HG02884 (cell line): Measurements from ENCODE around the gene DEPDC1B.
"Not testable (repeated sequence)": the region's sequence is repeated elsewhere in the genome, so short reads cannot be mapped to it uniquely, and the experiment has no call there.

Experiments used
- ATAC-seq: cut with Tn5 transposase; IDR thresholded peaks from one replicate; pipeline ENCODE4 v1.9.1; 2021; ENCODE audit warnings: mild to moderate bottlenecking, moderate library complexity; ENCODE audit not compliant: unreplicated experiment

Gene DEPDC1B

DNA sequence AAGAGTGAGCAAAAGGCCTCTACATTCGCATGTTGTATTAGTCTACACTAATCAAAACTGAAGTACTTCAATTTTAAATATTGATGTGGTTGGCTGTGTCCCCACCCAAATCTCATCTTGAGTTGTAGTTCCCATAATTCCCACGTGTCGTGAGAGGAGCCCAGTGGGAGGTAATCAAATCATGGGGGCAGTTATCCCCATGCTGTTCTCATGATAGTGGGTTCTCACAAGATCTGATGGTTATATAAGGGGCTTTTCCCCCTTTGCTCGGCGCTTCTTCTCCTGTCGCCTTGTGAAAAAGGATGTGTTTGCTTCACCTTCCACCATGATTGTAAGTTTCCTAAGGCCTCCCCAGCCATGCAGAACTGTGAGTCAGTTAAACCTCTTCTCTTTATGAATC lies 112.7 kb downstream of the DEPDC1B start:
- ATAC-seq, result not testable (repeated sequence)

DNA sequence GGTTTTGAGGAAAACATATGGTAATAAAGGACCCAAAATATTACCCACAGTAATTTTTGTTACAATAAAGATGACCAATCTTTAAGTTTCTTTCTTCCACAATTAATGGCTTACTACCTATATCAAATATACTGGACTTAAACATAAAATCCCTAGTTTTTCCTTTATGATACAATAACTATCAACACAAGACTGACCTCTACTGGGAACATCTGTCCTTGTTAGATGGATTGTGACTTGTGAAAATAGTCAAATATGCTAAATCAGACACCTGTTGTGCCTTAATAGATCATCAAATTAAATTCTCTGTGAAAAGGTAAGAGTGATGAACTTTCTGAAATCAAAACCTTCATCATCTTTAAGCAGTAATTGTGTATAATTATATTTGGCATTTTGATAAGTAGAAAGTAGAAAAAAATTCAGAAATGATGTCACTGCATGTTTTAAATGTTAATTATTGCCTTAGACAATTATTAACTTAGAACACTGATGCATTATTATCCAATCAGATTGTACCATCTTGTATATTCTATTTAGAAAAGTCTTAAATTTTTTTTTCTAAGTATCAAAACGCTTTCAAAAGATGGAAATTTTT lies 113.6 kb downstream of the DEPDC1B start:
- ATAC-seq, result no peak

DNA sequence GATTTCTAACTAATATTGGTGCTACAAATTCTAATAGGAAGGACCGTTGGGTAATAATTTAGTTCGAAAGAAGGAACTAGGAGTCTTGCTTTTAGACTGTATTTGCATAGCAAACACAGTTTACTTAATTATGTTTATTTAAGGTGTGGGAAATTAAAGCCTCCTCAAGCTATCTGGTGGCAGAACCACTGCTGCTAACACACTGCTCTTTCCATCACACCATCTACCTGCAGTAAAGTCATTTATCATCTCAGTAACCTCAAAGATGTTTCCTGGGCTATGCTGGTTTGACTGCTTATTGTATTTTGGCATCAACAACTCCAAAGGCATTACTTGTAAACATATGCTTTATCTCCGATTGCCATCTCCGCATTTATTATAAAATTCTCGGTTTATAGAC lies 114.3 kb downstream of the DEPDC1B start:
- ATAC-seq, result no peak

DNA sequence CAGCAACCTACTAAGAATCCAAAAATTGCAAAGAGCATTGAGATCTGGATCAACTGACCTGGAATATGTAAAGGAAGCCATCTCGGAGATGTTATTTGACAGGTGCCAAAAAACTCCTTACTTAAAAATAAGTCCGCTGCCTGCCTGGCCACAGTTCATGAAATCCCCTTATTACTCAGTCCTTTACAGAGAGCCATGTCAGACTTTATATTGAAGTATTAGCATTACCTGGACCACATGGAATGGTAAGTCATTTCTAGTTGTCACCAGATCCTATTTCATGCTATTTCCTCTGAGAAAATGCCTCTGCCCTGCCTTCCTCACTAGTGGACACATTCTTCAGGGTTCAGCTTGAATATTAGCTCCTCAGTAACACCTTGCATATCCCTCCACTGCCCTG lies 115.7 kb downstream of the DEPDC1B start:
- no peak for ATAC-seq

DNA sequence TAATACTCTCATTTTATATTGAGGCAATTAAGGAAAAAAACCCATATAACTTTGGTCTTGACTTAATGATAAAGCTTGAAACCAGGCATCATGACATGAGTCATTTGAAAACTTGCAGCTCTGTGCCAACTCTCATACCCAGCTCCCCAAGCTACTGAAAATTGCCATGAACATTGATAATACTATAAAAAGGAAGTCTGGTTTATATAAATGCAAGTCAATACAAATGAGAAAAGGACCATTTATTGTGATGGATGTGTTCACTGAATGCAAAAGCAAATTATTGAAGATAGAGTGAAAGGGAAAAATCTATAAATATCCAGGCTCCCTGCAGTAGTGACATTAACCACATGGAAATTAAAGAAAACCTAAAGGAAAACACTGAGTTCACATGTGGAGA lies 116.3 kb downstream of the DEPDC1B start:
- no peak for ATAC-seq

DNA sequence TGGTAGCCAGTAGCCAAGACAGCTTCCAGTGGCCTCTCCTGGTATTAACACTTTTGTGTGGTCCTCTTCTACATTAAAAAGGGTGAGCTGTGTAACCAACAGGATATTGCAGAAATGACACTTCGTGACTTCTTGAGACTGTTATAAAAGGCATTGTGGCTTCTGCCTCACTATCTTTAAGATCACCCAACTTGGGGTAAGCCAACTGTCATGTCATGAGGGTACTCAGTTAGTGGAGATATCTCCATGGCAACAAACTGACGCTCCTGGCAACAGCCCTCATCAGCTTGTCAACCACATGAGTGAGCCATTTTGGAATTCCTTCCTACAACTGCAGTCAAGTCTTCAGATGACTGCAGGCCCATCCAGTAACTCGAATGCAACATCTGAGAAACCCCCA lies 121.7 kb downstream of the DEPDC1B start:
- no peak for ATAC-seq

DNA sequence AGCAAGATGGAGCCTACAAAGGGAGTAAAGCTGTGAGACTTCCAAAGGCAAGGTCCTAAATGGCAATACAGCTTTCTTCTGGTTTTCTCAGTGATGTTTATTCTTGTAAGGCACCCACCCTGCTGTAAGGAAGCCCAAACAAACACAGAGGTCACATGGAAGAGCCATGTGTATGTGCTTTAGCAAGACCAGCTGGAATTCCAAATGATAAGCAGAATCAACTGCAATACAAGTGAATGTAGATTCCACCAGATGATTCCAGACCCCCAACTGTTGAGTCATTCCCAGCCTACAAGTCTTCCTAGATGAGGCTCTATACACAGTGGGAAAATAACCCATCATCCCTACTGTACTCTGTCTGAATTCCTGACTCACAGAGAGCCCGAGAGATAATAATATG lies 122.8 kb downstream of the DEPDC1B start:
- no peak for ATAC-seq

DNA sequence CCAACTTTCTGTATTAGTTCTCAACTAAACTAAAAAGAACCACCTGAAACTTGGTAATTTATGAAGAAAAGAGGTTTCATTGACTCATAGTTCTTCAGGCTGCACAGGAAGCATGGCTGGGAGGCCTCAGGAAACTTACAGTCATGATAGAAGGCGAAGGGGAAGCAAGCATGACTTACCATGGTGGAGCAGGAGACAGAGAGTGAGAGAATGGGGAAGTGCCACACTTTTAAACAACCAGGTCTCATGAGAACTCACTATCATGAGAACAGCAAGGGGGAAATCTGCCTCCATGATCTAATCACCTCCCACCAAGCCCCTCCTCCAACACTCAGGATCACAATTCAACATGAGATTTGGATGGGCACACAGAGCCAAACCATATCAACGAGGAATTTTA lies 123.5 kb downstream of the DEPDC1B start:
- ATAC-seq, result no peak

DNA sequence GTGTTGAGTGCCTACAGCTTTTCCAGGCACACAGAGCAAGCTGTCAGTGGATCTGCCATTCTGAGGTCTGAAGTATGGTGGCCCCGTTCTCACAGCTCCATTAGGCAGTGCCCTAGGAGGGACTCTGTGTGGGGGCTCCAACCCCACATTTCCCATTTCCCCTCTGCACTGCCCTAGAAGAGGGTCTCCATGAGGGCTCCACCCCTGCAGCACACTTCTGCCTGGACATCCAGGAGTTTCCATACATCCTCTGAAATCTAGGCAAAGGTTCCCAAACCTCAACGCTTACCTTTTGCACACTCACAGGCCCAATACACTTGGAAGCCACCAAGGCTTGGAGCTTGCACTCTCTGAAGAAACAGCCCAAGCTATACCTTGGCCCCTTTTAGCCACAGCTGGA lies 131.3 kb downstream of the DEPDC1B start:
- no peak for ATAC-seq

DNA sequence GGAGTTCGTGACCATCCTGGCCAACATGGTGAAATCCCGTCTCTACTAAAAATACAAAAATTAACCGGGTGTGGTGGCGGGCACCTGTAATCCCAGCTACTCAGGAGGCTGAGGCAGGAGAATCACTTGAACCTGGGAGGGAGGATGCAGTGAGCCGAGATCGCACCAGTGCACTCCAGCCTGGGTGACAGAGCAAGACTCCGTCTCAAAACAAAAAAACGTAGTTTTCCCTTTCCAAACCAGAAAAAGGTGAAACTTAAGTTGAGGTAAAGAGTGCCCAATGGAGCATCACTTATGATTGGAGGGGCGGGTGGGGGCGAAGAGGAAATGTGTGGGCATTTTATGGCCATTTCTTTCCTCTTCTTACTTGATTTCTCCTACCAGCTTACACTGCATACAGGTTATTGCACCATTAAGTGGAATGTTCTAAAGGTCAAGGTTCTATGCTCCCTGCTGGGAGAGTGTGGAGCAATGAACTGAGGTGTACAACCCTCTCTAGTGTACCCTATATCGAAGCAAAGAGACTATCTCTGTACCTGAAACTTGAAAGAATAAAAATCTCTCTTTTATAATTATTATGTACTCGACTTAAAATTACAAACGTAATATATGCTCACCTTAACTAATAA lies 136.2 kb downstream of the DEPDC1B start:
- ATAC-seq, result no peak

DNA sequence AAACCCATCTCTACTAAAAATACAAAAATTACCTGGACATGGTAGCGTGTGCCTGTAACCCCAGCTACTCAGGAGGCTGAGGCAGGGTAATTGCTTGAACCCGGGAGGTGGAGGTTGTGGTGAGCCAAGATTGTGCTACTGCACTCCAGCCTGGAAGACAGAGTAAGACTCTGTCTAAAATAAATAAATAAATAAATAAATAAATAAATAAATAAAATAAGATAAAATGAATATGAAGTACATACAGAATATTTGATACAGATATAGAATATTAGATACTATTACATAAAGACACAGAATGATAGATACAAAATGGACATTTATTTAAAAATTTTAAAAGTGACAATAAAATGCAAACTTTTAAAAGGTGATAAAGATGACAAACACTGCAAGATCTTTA lies 146.7 kb downstream of the DEPDC1B start:
- ATAC-seq, result not testable (repeated sequence)

DNA sequence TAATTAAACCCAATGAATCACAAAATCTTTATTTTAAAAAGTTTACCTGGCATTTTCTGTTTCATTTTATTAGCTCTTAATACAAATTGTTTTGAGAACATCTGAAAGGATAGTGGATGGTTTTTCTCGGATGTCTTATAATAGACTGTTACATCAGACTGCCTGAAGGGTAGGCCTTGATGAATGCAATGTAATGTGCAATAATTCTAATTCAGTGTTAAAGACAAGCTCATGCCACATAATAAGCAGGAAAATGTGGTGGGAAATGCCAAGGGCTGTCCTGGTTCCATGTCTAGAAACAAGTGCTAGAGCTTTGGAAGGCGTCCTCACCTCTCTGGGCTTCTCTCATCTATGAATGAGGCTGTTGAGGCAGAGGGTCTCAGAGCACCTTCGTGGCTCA lies 148.1 kb downstream of the DEPDC1B start:
- ATAC-seq, result no peak

DNA sequence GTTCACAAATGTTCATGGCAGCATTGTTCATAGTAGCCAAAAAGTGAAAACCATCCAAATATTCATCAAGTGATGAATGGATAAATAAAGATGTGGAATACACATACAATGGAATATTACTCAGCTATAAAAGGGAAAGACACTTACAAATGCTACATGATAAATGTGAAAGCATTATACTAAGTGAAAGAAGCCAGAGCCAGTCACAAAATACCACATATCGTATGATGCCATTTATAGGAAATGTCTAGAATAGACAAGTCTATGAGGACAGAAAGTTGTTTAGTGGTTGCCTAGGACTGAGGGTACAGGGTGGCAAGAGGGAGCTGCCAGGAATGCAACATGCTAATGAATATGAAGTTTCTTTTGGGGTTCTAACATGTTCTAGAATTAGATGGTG lies 148.7 kb downstream of the DEPDC1B start:
- ATAC-seq, result no peak

DNA sequence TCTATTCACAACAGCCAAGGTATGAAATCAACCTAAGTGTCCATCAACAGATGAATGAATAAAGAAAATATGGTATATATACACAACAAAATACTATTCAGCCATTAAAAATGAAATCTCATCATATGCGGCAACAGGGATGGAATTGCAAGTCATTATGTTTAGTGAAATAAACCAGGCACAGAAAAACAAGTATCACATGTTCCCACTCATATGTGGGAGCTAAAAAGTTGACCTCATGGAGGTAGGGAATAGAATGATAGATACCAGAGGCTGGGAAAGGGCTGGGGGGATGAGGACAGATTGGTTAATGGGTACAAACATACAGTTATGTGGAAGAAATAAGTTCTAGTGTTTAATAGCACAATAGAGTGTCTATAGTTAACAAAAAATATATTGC lies 149.7 kb downstream of the DEPDC1B start:
- ATAC-seq, result no peak

DNA sequence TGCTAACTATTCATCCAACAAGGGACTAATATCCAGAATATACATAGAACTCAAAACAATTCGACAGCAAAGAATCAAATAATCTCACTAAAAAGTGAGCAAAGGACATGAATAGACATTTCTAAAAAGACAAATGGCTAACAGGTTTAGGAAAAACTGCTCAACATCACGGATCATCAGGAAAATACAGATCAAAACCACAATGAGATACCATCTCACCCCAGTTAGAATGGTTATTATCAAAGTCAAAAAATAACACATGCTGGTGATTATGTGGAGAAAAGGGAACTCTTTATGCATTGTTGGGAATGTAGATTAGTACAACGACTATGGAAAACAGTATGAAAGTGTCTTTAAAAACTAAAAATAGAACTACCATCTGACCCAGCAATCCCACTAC lies 150.1 kb downstream of the DEPDC1B start:
- ATAC-seq, result no peak
